HEK293 (cell line): ENCODE data around the gene D2HGDH.

Experiments
- CTCF ChIA-PET: fragments of 350-600 bp; formaldehyde crosslinking; extraction: SDS; loops from one replicate; lab custom pipeline; 2021; ENCODE audit warnings: antibody characterized with exemption; lab: Yijun Ruan, JAX
- POLR2A ChIA-PET: fragments of 300-600 bp; formaldehyde crosslinking; extraction: SDS; loops from one replicate; lab custom pipeline; 2020; ENCODE audit warnings: antibody characterized with exemption, inconsistent platforms; lab: Yijun Ruan, JAX
- H3K27ac ChIP-seq: fragments of 200-500 bp; sonication (Bioruptor generic); 2 replicates; pipeline ENCODE4 v1.5.1; 2014; ENCODE audit warnings: low read depth, low read length, control low read depth, inconsistent platforms; ENCODE audit errors: extremely low read depth
- H3K36me3 ChIP-seq, 2 experiments: fragments of 200-500 bp in 1 of 2; sonication (Bioruptor generic) in 1 of 2; 1 replicate in 1 of 2; 2 replicates in 1 of 2; pipeline ENCODE4 v1.5.1; 2014 to 2017; ENCODE audit warnings: inconsistent platforms in 2 of 2, low read length in 2 of 2; ENCODE audit not compliant: control insufficient read depth in 2 of 2, insufficient read depth in 1 of 2
- H3K4me1 ChIP-seq: fragments of 200-500 bp; sonication (Bioruptor generic); 2 replicates; pipeline ENCODE4 v1.5.1; 2014; ENCODE audit warnings: mild to moderate bottlenecking, low read length, inconsistent platforms; ENCODE audit not compliant: control insufficient read depth, insufficient read depth
- H3K4me3 ChIP-seq: 2 replicates; pipeline ENCODE4 v1.5.1; 2011; ENCODE audit warnings: low read depth, mild to moderate bottlenecking, control low read depth, low read length, moderate library complexity
- H3K9me3 ChIP-seq: fragments of 200-500 bp; sonication (Bioruptor generic); 2 replicates; pipeline ENCODE4 v1.5.1; 2014; ENCODE audit warnings: low read depth, low read length, inconsistent platforms; ENCODE audit not compliant: control insufficient read depth, insufficient read depth
- MYNN ChIP-seq: fragments of 450-650 bp; formaldehyde crosslinking; IDR thresholded peaks from 2 replicates; pipeline ENCODE4 v1.5.1; 2016; ENCODE audit warnings: missing biosample characterization, missing genetic modification characterization, borderline replicate concordance
- REST ChIP-seq: fragments of 450-650 bp; formaldehyde crosslinking; IDR thresholded peaks from 2 replicates; pipeline ENCODE4 v1.5.1; 2016; ENCODE audit warnings: missing biosample characterization, missing genetic modification characterization
- ZBTB17 ChIP-seq: fragments of 450-650 bp; formaldehyde crosslinking; IDR thresholded peaks from 2 replicates; pipeline ENCODE4 v1.5.1; 2016; ENCODE audit warnings: missing biosample characterization, missing genetic modification characterization
- ZBTB21 ChIP-seq: fragments of 450-650 bp; formaldehyde crosslinking; IDR thresholded peaks from 2 replicates; pipeline ENCODE4 v1.5.1; 2017; ENCODE audit warnings: missing biosample characterization, missing genetic modification characterization
- ZIC2 ChIP-seq: fragments of 450-650 bp; formaldehyde crosslinking; IDR thresholded peaks from 2 replicates; pipeline ENCODE4 v1.5.1; 2016; ENCODE audit warnings: missing biosample characterization, missing genetic modification characterization
- ZNF112 ChIP-seq: fragments of 450-650 bp; formaldehyde crosslinking; IDR thresholded peaks from 2 replicates; pipeline ENCODE4 v1.5.0; 2017; ENCODE audit warnings: missing biosample characterization, missing genetic modification characterization
- ZNF114 ChIP-seq: fragments of 450-650 bp; formaldehyde crosslinking; IDR thresholded peaks from 2 replicates; pipeline ENCODE4 v1.5.0; 2017; ENCODE audit warnings: missing biosample characterization, missing genetic modification characterization
- ZNF133 ChIP-seq: fragments of 450-650 bp; formaldehyde crosslinking; IDR thresholded peaks from 2 replicates; pipeline ENCODE4 v1.5.1; 2016; ENCODE audit warnings: missing biosample characterization, missing genetic modification characterization
- ZNF214 ChIP-seq: fragments of 450-650 bp; formaldehyde crosslinking; IDR thresholded peaks from 2 replicates; pipeline ENCODE4 v1.5.1; 2017; ENCODE audit warnings: missing biosample characterization, mild to moderate bottlenecking, missing genetic modification characterization, borderline replicate concordance
- ZNF324 ChIP-seq: fragments of 450-650 bp; formaldehyde crosslinking; IDR thresholded peaks from 2 replicates; pipeline ENCODE4 v1.5.1; 2016; ENCODE audit warnings: missing biosample characterization, missing genetic modification characterization
- ZNF391 ChIP-seq: fragments of 450-650 bp; formaldehyde crosslinking; IDR thresholded peaks from 2 replicates; pipeline ENCODE4 v1.5.1; 2016; ENCODE audit warnings: low read depth, missing biosample characterization, missing genetic modification characterization, borderline replicate concordance
- ZNF398 ChIP-seq: fragments of 450-650 bp; formaldehyde crosslinking; IDR thresholded peaks from 2 replicates; pipeline ENCODE4 v1.5.1; 2017; ENCODE audit warnings: missing biosample characterization, missing genetic modification characterization
- ZNF623 ChIP-seq: fragments of 450-650 bp; formaldehyde crosslinking; IDR thresholded peaks from 2 replicates; pipeline ENCODE4 v1.5.1; 2016; ENCODE audit warnings: missing biosample characterization, missing genetic modification characterization
- ZNF654 ChIP-seq: fragments of 450-650 bp; formaldehyde crosslinking; IDR thresholded peaks from 2 replicates; pipeline ENCODE4 v1.5.1; 2016; ENCODE audit warnings: low read depth, missing biosample characterization, missing genetic modification characterization
- ZNF843 ChIP-seq: fragments of 450-650 bp; formaldehyde crosslinking; IDR thresholded peaks from 2 replicates; pipeline ENCODE4 v1.5.1; 2016; ENCODE audit warnings: missing biosample characterization, missing genetic modification characterization

Gene D2HGDH

GRCh38 chr2:241751776-241752175 is 17.3 kb downstream of the D2HGDH start:
- Histone ChIP-seq H3K4me1 (no peaks in the 10 kb centered on the region), H3K9me3 (no peaks in the 10 kb centered on the region), H3K4me3 (no peak overlapping the region), H3K27ac (no peak overlapping the region), H3K36me3 (peaks cover 4 to 66% of the 10 kb centered on the region in 2 experiments; a peak in 2 of 3 replicates)
- ChIA-PET CTCF (no interaction called here), POLR2A (no interaction called here)
- TF ChIP-seq ZNF324 (tag by site-specific recombination), result no peak
- TF ChIP-seq ZBTB21 (tag by site-specific recombination), result no peak
- no peak for TF ChIP-seq ZNF214 (tag by site-specific recombination)
- no peak for TF ChIP-seq ZNF398
- no peak for TF ChIP-seq ZNF114 (tag by site-specific recombination)
- TF ChIP-seq ZNF623 (tag by site-specific recombination), result no peak
- no peak for TF ChIP-seq ZNF654 (tag by site-specific recombination)
- no peak for TF ChIP-seq ZNF133 (tag by site-specific recombination)

GRCh38 chr2:241752253-241752652 is 17.8 kb downstream of the D2HGDH start:
- Histone ChIP-seq H3K4me3 (no peak overlapping the region), H3K36me3 (peaks cover 4 to 66% of the 10 kb centered on the region in 2 experiments; a peak in 2 of 3 replicates), H3K4me1 (no peaks in the 10 kb centered on the region), H3K27ac (no peak overlapping the region), H3K9me3 (no peaks in the 10 kb centered on the region)
- POLR2A ChIA-PET, result no interaction called here
- CTCF ChIA-PET, result no interaction called here
- TF ChIP-seq ZNF843 (no peak), ZIC2 (no peak), ZNF112 (tag by site-specific recombination) (no peak), ZBTB17 (tag by site-specific recombination) (no peak)

- H3K27ac ChIP-seq, result no peak overlapping the region
- peaks cover 0 to 67% of the 10 kb centered on the region in 2 experiments; a peak in 2 of 3 replicates for H3K36me3 ChIP-seq
- ChIA-PET CTCF (no interaction called here), POLR2A (no interaction called here)
- no peak overlapping the region for H3K4me3 ChIP-seq
- H3K4me1 ChIP-seq, result no peaks in the 10 kb centered on the region
- H3K9me3 ChIP-seq, result no peaks in the 10 kb centered on the region
- TF ChIP-seq MYNN (tag by site-specific recombination), result no peak
- no peak for TF ChIP-seq REST
- no peak for TF ChIP-seq ZNF391
- TF ChIP-seq, all 188 proteins: peak for 0
These were observed 18.4 kb downstream of the D2HGDH start for GRCh38 chr2:241752689-241753276.
